ENCODE measurements around the gene JAK1. TPM values are rescaled to one million over a fixed set of nuclear protein-coding genes. Genes with fewer than 3 reads are reported as not detected.

The JAK1 gene
- total and polyA plus RNA-seq, 9 of the 15 experiments (the other 6 are each of a cell fraction or from before 2014, with no cell fraction given), result 9.7 to 44.1 (median 42.5) TPM

DNA sequence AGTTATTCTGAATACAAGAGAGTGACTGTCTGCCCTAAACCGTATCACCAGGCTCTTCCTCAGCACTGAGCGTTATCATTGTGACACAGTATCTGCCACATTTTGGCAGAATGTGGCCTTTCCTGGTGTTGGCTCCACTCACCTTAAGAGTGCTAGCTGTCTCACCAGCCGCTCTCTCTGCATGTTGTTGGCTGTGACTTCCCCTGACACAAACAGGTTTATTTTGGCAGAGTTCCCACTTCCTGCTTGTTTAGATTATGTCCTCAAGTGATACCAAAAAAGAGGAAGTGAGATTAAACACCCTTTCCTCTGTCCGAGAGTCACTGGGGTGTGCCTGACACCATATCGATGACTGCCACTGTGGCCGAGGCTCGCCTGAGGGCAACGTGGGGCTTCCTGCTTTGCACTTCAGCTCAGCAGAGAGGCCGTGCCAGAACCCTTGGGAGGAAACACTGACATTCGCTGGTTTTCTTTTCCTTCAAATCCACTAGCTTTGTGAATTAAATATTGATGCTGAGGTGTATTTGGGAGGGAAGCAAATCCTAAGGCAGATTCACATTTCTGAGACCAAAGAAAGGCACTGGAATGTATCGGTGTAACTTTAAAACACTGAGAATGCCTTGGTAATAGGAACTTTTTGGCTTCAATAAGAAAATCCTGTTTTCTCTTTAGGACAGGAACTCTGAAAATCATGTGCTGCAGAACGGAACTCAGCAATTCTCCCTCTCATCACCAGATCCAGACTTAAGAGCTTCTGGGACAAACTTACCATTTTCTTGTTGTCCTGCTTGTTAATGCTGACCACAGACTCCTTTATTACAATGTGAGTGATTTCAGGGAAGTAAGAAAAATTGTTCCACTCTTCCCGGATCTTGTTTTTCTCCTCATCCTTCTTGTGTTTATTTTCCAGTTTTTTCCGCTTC, 102.1 kb downstream of the JAK1 start (continued):
- TF ChIP-seq, protein P1, sequence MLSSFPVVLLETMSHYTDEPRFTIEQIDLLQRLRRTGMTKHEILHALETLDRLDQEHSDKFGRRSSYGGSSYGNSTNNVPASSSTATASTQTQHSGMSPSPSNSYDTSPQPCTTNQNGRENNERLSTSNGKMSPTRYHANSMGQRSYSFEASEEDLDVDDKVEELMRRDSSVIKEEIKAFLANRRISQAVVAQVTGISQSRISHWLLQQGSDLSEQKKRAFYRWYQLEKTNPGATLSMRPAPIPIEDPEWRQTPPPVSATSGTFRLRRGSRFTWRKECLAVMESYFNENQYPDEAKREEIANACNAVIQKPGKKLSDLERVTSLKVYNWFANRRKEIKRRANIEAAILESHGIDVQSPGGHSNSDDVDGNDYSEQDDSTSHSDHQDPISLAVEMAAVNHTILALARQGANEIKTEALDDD (IDR thresholded peaks at IDR 0.05), result peak; percentile 87
- TF ChIP-seq, protein P2, sequence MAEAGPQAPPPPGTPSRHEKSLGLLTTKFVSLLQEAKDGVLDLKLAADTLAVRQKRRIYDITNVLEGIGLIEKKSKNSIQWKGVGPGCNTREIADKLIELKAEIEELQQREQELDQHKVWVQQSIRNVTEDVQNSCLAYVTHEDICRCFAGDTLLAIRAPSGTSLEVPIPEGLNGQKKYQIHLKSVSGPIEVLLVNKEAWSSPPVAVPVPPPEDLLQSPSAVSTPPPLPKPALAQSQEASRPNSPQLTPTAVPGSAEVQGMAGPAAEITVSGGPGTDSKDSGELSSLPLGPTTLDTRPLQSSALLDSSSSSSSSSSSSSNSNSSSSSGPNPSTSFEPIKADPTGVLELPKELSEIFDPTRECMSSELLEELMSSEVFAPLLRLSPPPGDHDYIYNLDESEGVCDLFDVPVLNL (CRISPR knock-in tag; IDR thresholded peaks at IDR 0.05; ENCODE audit: low read depth), result no peak
- TF ChIP-seq FOXK1 (CRISPR knock-in tag; IDR thresholded peaks at IDR 0.05; ENCODE audit: borderline replicate concordance), result peak; percentile 94
- peak; percentile 62 for TF ChIP-seq KHSRP (IDR thresholded peaks at IDR 0.05)
- TF ChIP-seq ZNF274 (IDR thresholded peaks at IDR 0.05; ENCODE audit: borderline replicate concordance, low read depth, low read length), result no peak; the same call in 1 of the 2 replicates
- TF ChIP-seq, protein P3, sequence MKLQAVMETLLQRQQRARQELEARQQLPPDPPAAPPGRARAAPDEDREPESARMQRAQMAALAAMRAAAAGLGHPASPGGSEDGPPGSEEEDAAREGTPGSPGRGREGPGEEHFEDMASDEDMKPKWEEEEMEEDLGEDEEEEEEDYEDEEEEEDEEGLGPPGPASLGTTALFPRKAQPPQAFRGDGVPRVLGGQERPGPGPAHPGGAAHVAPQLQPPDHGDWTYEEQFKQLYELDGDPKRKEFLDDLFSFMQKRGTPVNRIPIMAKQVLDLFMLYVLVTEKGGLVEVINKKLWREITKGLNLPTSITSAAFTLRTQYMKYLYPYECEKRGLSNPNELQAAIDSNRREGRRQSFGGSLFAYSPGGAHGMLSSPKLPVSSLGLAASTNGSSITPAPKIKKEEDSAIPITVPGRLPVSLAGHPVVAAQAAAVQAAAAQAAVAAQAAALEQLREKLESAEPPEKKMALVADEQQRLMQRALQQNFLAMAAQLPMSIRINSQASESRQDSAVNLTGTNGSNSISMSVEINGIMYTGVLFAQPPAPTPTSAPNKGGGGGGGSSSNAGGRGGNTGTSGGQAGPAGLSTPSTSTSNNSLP (IDR thresholded peaks at IDR 0.05; ENCODE audit: borderline replicate concordance, low read depth, low read length), result peak; percentile 61; the same call in 1 of the 2 replicates
- TF ChIP-seq HMGN3 (IDR thresholded peaks at IDR 0.05; ENCODE audit: borderline replicate concordance, extremely low read depth, insufficient read length, low read depth, low read length), result peak; percentile 63
- TF ChIP-seq FUS (optimal IDR thresholded peaks at IDR 0.05; ENCODE audit: low read depth, low read length), result no peak
- TF ChIP-seq ZNF311 (CRISPR knock-in tag; IDR thresholded peaks at IDR 0.05), result no peak
- TF ChIP-seq POLR2H (tag; IDR thresholded peaks at IDR 0.05; ENCODE audit: low read depth), result no peak
- TF ChIP-seq, protein P4, sequence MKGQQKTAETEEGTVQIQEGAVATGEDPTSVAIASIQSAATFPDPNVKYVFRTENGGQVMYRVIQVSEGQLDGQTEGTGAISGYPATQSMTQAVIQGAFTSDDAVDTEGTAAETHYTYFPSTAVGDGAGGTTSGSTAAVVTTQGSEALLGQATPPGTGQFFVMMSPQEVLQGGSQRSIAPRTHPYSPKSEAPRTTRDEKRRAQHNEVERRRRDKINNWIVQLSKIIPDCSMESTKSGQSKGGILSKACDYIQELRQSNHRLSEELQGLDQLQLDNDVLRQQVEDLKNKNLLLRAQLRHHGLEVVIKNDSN (CRISPR knock-in tag; IDR thresholded peaks at IDR 0.05), result no peak
- peak; percentile 73; the same call in 1 of the 2 replicates for TF ChIP-seq TARDBP (IDR thresholded peaks at IDR 0.05)
- TF ChIP-seq ZNF143 (CRISPR knock-in tag; IDR thresholded peaks at IDR 0.05), result no peak
- TF ChIP-seq PTTG1 (tag; IDR thresholded peaks at IDR 0.05; ENCODE audit: low read depth), result no peak
- TF ChIP-seq EP400 (IDR thresholded peaks at IDR 0.05), result peak; percentile 83
- TF ChIP-seq TOE1 (IDR thresholded peaks at IDR 0.05; ENCODE audit: borderline replicate concordance), result peak; percentile 75
- TF ChIP-seq TOE1 (CRISPR knock-in tag; IDR thresholded peaks at IDR 0.05; ENCODE audit: borderline replicate concordance, low read depth), result no peak
- peak; percentile 100 for TF ChIP-seq SPI1 (IDR thresholded peaks at IDR 0.05; ENCODE audit: borderline replicate concordance, low read depth, low read length)

All from K562 (cell line).